Mucosa of gallbladder (tissue), 1 donor: ENCODE results near the gene GNB1L. TPM values are rescaled to one million over a fixed set of nuclear protein-coding genes. Genes with fewer than 3 reads are reported as not detected.
A peak's percentile ranks its signal among the peaks of the same experiment; 100 is the strongest.
"Not testable (repeated sequence)": the region's sequence is repeated elsewhere in the genome, so short reads cannot be mapped to it uniquely, and the experiment has no call there.

Experiments used
- DNase-seq: peaks from one replicate; pipeline ENCODE4 v3.0.0-alpha.2; 2020; ENCODE audit warnings: low spot score
- total RNA-seq: library from RNA; stranded (reverse); gene quantifications from one replicate; pipeline ENCODE4 v1.2.1, GENCODE V29; 2021
- donor health status: DM: no; HTN: no; CAD: no.

Gene GNB1L
- total RNA-seq, 1 donor from 2014 or later = 6.2 TPM

GRCh38 chr22:19843857-19844376, 10.8 kb downstream of the GNB1L start:
- DNase-seq = no peak

GRCh38 chr22:19843107-19843856, 11.4 kb downstream of the GNB1L start:
- no peak for DNase-seq

GRCh38 chr22:19842393-19843106, 12.1 kb downstream of the GNB1L start:
- no peak for DNase-seq

GRCh38 chr22:19841641-19842392, 12.9 kb downstream of the GNB1L start:
- no peak for DNase-seq

- peak; percentile 9 for DNase-seq
Measured at GRCh38 chr22:19840955-19841640, 13.6 kb downstream of the GNB1L start.

GRCh38 chr22:19840059-19840458, 14.6 kb downstream of the GNB1L start:
- DNase-seq = no peak

- DNase-seq = no peak
Measured at GRCh38 chr22:19837915-19838314, 16.8 kb downstream of the GNB1L start.

GRCh38 chr22:19836512-19836911, 18.2 kb downstream of the GNB1L start:
- DNase-seq = no peak

- no peak for DNase-seq
Measured at GRCh38 chr22:19834599-19834998, 20.1 kb downstream of the GNB1L start.

- not testable (repeated sequence) for DNase-seq
Measured at GRCh38 chr22:19833327-19833726, 21.3 kb downstream of the GNB1L start.

- DNase-seq = peak; percentile 6
Measured at GRCh38 chr22:19832476-19833108, 22.1 kb downstream of the GNB1L start.

GRCh38 chr22:19831979-19832378, 22.7 kb downstream of the GNB1L start:
- DNase-seq = peak; percentile 2

GRCh38 chr22:19831016-19831415, 23.7 kb downstream of the GNB1L start:
- DNase-seq = peak; percentile 1

GRCh38 chr22:19828035-19828401, 26.7 kb downstream of the GNB1L start:
- no peak for DNase-seq

GRCh38 chr22:19827341-19828034, 27.2 kb downstream of the GNB1L start:
- DNase-seq = no peak

GRCh38 chr22:19826619-19826950, 28.1 kb downstream of the GNB1L start:
- no peak for DNase-seq

- no peak for DNase-seq
Measured at GRCh38 chr22:19825904-19826618, 28.6 kb downstream of the GNB1L start.

GRCh38 chr22:19824926-19825339, 29.7 kb downstream of the GNB1L start:
- peak; percentile 7 for DNase-seq

- DNase-seq = peak; percentile 3
Measured at GRCh38 chr22:19824212-19824925, 30.3 kb downstream of the GNB1L start.

GRCh38 chr22:19823902-19824211, 30.8 kb downstream of the GNB1L start:
- no peak for DNase-seq
